Activated T-helper 9 cell treated with anti-CD3 and anti-CD28 coated beads, Interleukin-2, amount 50 U/mL, for 16 hours (primary cell): ENCODE data around the gene KCNIP4.

Experiments used
- DNase-seq: peaks from one replicate; pipeline ENCODE4 v3.0.0-alpha.2; 2020; ENCODE audit warnings: low read depth

Gene KCNIP4

GRCh38 chr4:21848021-21848420, 100.6 kb downstream of the KCNIP4 start:
- DNase-seq, result no peak

- DNase-seq, result no peak
Measured at GRCh38 chr4:21845663-21846062, 102.9 kb downstream of the KCNIP4 start.

- DNase-seq, result no peak
Measured at GRCh38 chr4:21835712-21836111, 112.9 kb downstream of the KCNIP4 start.

GRCh38 chr4:21830272-21830671, 118.3 kb downstream of the KCNIP4 start:
- DNase-seq, result no peak

GRCh38 chr4:21827575-21827974, 121.0 kb downstream of the KCNIP4 start:
- DNase-seq, result no peak

- DNase-seq, result no peak
Measured at GRCh38 chr4:21826071-21826470, 122.5 kb downstream of the KCNIP4 start.

GRCh38 chr4:21819086-21819485, 129.5 kb downstream of the KCNIP4 start:
- DNase-seq, result no peak

GRCh38 chr4:21815651-21816377, 132.8 kb downstream of the KCNIP4 start:
- no peak for DNase-seq

- DNase-seq, result no peak
Measured at GRCh38 chr4:21811565-21811964, 137.0 kb downstream of the KCNIP4 start.

- DNase-seq, result no peak
Measured at GRCh38 chr4:21806991-21807390, 141.6 kb downstream of the KCNIP4 start.

GRCh38 chr4:21802406-21802805, 146.2 kb downstream of the KCNIP4 start:
- no peak for DNase-seq

GRCh38 chr4:21801661-21802385, 146.7 kb downstream of the KCNIP4 start:
- no peak for DNase-seq

- DNase-seq, result no peak
Measured at GRCh38 chr4:21795091-21795490, 153.5 kb downstream of the KCNIP4 start.

GRCh38 chr4:21792736-21793135, 155.8 kb downstream of the KCNIP4 start:
- no peak for DNase-seq

- DNase-seq, result no peak
Measured at GRCh38 chr4:21790438-21791029, 158.0 kb downstream of the KCNIP4 start.

- DNase-seq, result no peak
Measured at GRCh38 chr4:21780148-21780547, 168.4 kb downstream of the KCNIP4 start.

- no peak for DNase-seq
Measured at GRCh38 chr4:21778702-21779101, 169.9 kb downstream of the KCNIP4 start.

GRCh38 chr4:21775703-21776102, 172.9 kb downstream of the KCNIP4 start:
- DNase-seq, result no peak

GRCh38 chr4:21769404-21770147, 179.0 kb downstream of the KCNIP4 start:
- no peak for DNase-seq

GRCh38 chr4:21768349-21769310, 179.9 kb downstream of the KCNIP4 start:
- DNase-seq, result no peak

GRCh38 chr4:21765810-21766407, 182.7 kb downstream of the KCNIP4 start:
- no peak for DNase-seq
